ENCODE measurements around the gene MIEF1. TPM values are rescaled to one million over a fixed set of nuclear protein-coding genes. Genes with fewer than 3 reads are reported as not detected.

MIEF1 gene
- total and polyA plus RNA-seq, 2 of the 8 experiments (the other 6 are each of a cell fraction or from before 2014, with no cell fraction given), result 16.8 to 32.7 TPM

DNA sequence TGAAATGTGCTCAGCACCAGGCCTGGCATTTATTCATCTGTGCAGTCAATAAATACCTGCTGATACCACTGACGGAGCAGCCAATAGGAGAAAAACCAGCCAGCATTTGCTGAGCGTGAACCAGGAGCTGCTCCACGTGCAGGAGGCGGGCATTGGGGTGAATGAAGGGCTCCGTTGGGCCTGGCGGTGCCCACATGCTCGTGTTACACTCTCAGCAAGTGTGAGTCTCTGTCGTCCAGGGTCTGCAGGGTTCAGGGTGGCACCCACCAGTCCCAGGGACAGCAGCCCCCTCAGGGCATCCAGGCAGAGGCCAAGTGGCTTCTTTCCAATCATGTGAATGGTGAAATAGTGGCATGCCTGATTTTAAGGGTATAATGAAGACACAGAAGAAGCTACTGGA lies 34.6 kb downstream of the MIEF1 start (continued):
- TF ChIP-seq CBX8 (IDR thresholded peaks at IDR 0.05; ENCODE audit: borderline replicate concordance, low read depth, low read length), result no peak
- TF ChIP-seq FOSL1 (IDR thresholded peaks at IDR 0.05; ENCODE audit: insufficient read depth, low read depth, low read length), result no peak
- TF ChIP-seq MAFK (IDR thresholded peaks at IDR 0.05; ENCODE audit: low read depth, low read length), result no peak
- TF ChIP-seq KDM5A (IDR thresholded peaks at IDR 0.05; ENCODE audit: low read length), result no peak
- TF ChIP-seq, protein P1, sequence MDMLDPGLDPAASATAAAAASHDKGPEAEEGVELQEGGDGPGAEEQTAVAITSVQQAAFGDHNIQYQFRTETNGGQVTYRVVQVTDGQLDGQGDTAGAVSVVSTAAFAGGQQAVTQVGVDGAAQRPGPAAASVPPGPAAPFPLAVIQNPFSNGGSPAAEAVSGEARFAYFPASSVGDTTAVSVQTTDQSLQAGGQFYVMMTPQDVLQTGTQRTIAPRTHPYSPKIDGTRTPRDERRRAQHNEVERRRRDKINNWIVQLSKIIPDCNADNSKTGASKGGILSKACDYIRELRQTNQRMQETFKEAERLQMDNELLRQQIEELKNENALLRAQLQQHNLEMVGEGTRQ (IDR thresholded peaks at IDR 0.05; ENCODE audit: low read length), result no peak
